Astrocyte of the cerebellum (primary cell): ENCODE data around the gene SLC17A5.
A peak's percentile ranks its signal among the peaks of the same experiment; 100 is the strongest.

Experiments used
- DNase-seq: peaks from one replicate; pipeline ENCODE4 v3.0.0-alpha.2; 2011; ENCODE audit warnings: low read depth
- H3K4me3 ChIP-seq: 2 replicates; pipeline ENCODE4 v1.5.1; 2011; ENCODE audit warnings: mild to moderate bottlenecking, low read depth, low read length, moderate library complexity
- in situ Hi-C: cut with HindIII; loops from 2 replicates; pipeline ENCODE4 v1.10.0; 2017; ENCODE audit warnings: low sequenced_read_pairs
- TF ChIP-seq, protein P1 (sequence below): IDR thresholded peaks from 2 replicates; pipeline ENCODE4 v1.5.1; 2012; ENCODE audit warnings: low read length, low read depth, moderate library complexity, mild to moderate bottlenecking; ENCODE audit errors: missing control alignments

SLC17A5 gene

DNA sequence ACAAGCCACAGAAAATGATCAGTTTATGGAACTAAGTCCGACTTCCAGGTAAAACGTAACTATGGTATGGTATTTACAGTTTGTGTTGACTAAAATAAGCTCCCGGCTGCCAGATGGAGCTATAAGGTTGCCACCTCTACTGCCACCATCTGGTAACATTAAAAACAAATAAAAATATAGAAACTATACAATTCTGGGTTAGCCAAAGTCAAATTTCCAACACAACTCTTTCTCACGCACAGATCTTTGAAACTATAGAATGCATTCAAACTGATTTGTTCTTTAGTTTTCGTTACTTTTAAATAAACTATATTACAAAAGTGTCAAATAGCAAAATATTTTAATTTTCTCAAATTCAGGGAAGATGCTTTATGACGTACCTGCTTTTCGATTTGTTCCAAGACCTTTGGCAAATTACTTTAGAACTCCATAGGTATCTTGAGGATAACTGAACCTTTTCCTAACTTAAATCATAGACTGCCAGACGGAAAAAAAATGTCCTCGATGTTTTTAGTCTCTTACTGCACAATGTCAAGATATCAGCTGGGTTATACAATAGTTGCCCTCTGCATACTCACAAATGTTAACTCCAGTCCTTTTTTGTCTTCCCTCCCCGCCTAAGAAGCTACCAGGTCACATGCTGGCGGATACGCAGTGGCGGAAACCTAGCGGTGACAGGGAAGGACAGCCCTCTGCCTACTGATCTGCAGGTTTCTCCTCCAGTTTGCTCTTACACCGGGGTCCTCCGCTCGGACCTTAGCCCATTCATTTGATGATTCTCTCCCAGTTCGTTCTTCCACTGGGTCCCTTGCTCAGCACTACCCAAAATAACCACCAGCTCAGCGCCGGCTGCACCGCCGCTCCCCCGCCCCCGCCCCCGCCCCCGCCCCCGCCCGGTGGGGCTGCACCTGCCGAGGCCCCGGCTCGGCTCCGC is 888 bp downstream of the SLC17A5 start:
- in situ Hi-C loops: no loop called here
- DNase-seq: peak; percentile 6
- H3K4me3 ChIP-seq: peak overlapping the region; percentile 96
- TF ChIP-seq, protein P1, sequence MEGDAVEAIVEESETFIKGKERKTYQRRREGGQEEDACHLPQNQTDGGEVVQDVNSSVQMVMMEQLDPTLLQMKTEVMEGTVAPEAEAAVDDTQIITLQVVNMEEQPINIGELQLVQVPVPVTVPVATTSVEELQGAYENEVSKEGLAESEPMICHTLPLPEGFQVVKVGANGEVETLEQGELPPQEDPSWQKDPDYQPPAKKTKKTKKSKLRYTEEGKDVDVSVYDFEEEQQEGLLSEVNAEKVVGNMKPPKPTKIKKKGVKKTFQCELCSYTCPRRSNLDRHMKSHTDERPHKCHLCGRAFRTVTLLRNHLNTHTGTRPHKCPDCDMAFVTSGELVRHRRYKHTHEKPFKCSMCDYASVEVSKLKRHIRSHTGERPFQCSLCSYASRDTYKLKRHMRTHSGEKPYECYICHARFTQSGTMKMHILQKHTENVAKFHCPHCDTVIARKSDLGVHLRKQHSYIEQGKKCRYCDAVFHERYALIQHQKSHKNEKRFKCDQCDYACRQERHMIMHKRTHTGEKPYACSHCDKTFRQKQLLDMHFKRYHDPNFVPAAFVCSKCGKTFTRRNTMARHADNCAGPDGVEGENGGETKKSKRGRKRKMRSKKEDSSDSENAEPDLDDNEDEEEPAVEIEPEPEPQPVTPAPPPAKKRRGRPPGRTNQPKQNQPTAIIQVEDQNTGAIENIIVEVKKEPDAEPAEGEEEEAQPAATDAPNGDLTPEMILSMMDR: peak; percentile 38

DNA sequence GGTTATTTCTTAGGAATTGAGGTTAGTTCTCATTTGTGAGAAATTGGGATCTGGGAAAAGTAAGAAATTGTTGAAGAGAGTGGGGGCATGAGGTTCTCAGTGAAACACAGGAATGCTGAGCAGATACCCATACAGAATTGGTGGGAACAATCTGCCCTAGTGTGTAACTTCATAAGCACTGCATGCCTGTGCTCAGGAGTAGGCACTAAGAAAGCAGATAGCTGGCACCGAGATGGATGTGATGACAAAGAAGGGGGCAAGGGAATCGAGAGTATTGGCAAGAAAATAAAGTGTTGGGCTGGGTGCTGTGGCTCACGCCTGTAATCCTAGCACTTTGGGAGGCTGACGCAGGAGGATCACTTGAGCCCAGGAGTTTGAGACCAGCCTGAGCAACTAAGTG is 4.0 kb downstream of the SLC17A5 start:
- DNase-seq: no peak
- TF ChIP-seq, protein P1: no peak
- in situ Hi-C loops: no loop called here
- H3K4me3 ChIP-seq: no peak overlapping the region

DNA sequence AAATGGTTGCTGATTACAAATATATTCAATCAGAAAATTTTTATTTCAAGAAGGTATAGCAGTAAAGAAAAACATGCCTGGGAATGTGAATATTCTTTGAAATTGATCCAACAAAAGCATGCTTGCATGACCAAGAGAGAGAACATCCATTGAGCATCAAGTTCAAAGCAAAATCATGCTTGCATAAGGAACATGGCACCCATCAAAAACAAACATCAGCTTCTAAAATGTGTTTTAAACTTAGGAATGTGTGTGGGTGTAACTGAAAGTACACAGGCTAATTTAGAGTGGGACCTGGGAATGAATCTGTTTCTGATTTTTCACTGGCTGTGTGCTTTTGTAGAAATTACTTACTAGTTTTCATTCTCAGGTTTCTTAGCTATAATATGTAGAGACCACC is 5.6 kb downstream of the SLC17A5 start:
- H3K4me3 ChIP-seq: no peak overlapping the region
- DNase-seq: no peak
- TF ChIP-seq, protein P1: no peak
- in situ Hi-C loops: no loop called here

DNA sequence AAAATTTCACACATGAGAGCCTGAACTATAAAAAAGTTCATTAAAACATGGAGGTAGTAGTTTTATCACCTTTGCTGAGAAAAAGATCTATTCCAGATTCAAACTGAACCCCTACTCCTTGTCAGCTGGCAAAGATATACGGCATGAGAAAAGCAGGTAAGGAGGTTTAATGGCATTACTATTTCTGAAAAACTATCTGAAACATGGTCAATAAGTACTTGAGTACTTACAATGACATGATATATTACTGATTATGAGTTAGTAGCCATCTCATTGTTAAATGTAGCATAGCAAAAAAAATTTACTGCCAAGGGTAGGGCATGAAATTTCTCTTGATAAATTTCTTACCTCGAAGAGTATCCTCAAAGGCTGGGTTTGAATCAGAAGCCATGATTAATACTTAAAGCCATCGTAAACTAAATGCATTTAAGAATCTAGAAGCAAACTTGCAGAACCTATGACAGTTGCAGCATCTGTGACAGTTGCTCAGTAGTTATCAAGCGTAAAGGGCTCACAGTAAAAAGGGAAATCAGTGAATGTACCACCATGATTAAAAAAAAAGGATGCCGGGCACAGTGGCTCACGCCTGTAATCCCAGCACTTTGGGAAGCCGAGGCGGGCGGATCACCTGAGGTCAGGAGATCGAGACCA is 8.7 kb downstream of the SLC17A5 start:
- in situ Hi-C loops: no loop called here
- H3K4me3 ChIP-seq: peak overlapping the region; percentile 38
- TF ChIP-seq, protein P1: no peak
- no peak for DNase-seq

DNA sequence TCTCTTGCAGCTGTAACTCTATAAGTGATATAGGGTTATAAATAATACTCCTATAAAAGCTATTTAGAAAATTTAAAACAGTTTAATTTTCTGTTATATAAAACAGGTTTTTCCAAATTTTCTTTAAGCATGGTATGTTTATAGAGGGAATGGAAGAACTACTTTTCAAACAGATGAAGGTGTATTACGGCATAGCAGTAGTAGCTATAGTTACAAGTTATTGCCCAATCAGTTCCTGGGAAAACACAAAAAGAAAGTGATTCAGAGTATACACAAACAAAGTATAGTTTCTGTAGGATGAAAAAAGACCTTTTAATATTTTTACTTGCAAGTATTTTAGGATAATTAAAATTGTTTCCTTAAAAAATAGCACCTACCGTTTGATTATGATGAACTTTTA is 9.8 kb downstream of the SLC17A5 start:
- no peak overlapping the region for H3K4me3 ChIP-seq
- no peak for DNase-seq
- in situ Hi-C loops: no loop called here
- TF ChIP-seq, protein P1: no peak

DNA sequence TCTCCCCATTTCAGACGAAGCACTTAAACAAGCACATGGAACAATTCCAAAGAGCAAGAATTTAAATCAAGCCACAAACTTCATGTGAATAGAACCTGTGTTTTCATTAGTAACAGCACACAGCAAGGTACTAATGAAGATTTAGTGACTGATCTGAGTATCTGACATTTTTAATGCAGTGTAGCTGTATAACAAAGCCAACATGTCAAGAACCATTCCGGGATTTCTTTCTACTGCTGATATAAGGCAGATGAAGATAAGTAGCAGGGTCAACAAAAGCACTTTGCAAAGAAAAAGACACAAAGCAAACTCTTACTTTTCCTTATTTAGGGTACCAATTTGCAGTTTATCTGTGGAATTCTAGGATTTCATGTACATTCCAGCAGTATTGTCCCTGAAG is 11.3 kb downstream of the SLC17A5 start:
- TF ChIP-seq, protein P1: no peak
- no peak overlapping the region for H3K4me3 ChIP-seq
- DNase-seq: no peak
- in situ Hi-C loops: no loop called here
